GM12801 (cell line): ENCODE data around the gene RBMS3.

Experiments
- TF ChIP-seq, protein P1 (sequence below): IDR thresholded peaks from one replicate; pipeline ENCODE4 v1.5.1; 2011; ENCODE audit warnings: control low read depth; ENCODE audit not compliant: insufficient read length; ENCODE audit errors: extremely low read depth

RBMS3 gene

DNA sequence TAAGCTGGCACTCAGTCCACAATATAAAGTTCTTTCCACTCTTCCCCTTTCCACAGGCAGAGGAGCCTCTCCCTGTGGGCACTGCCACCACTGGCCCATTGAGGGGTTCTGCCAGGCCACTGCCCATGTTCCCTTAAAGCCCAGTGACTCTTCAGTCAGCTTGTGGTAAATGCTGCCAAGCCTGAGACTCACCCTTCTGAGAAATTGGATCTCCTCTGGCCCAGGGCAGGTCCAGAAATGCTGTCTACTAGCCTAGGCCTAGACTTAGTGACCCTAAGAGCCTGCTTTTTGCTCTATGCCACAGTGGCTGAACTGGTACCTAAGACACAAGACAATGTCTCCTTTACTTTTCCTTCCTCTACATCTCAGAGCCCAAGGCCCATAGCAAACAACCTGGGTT is 295.8 kb downstream of the RBMS3 start:
- TF ChIP-seq, protein P1, sequence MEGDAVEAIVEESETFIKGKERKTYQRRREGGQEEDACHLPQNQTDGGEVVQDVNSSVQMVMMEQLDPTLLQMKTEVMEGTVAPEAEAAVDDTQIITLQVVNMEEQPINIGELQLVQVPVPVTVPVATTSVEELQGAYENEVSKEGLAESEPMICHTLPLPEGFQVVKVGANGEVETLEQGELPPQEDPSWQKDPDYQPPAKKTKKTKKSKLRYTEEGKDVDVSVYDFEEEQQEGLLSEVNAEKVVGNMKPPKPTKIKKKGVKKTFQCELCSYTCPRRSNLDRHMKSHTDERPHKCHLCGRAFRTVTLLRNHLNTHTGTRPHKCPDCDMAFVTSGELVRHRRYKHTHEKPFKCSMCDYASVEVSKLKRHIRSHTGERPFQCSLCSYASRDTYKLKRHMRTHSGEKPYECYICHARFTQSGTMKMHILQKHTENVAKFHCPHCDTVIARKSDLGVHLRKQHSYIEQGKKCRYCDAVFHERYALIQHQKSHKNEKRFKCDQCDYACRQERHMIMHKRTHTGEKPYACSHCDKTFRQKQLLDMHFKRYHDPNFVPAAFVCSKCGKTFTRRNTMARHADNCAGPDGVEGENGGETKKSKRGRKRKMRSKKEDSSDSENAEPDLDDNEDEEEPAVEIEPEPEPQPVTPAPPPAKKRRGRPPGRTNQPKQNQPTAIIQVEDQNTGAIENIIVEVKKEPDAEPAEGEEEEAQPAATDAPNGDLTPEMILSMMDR = no peak

DNA sequence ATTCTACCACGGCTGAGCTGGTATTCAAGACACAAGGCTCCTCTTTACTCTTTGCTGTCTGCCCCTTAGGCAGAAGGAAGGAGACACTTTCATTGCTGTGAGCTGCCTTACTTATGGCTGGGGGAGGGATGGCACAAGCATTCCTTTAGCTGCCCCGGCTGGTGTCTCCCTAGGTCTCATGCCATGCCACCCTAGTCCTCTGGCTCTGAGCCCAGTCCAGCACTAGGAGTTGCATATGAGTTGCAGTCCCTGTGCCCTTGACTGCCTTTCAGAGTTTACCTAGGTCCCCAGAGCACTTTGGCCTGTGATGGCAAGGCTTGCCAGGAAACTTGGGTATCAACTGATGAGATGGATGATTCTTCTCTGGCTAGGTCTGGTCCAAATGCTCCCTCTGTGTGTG is 296.4 kb downstream of the RBMS3 start:
- TF ChIP-seq, protein P1 = no peak

DNA sequence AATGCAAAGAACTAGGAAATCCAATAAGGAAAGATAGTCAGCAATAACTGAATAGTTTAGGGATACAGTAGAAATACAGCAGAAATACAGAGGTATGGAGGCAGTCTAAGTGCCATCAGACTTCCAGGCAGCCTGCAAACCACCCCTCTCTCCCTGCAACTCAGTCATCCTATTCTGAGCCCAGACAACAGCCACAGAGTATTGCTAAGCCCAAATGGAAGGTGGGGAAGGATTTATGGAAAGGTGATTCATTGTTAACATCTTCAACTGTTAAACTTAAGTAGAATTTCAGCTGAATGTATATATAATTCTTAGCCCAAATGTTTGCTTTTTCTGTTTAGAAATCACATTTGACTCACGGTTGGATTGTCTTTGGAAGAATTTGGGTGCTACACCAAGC is 300.4 kb downstream of the RBMS3 start:
- TF ChIP-seq, protein P1 = no peak

DNA sequence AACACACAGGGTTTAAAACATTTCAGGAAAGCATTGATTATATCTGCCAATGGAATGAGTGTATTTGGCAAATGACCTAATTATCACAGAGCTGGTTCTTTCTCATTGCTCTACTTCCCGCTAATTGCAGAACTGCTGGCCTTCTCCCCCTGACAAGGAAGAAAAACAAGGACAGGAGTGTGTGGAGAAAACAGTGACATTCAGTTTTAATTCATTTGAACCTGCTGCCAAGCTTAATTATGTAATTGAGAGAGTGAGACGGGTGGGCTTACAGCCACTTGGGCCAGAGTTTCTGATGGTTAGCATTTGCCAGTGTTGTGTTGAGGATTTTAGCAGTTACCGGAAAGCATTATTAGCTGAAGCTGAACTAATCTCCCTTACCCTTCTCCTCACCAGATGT is 301.4 kb downstream of the RBMS3 start:
- TF ChIP-seq, protein P1 = no peak

DNA sequence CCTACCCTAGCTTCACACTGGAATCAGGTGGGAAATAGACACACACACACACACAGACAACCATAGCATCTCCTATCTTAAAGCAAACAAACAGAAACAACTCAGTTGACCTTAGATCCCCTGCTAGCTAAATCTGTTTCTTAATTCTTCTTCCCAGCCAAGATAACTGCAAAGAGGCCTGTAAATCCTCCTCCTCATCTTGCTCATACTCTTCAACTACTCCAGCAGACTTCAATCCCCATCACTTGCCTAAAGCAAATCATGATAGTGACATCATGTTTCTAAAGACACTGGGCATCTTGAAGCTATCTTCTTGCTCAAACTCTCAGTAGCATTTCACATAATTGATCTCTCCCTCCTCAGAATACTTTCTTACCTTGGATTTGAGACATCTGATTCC is 303.0 kb downstream of the RBMS3 start:
- TF ChIP-seq, protein P1 = no peak

DNA sequence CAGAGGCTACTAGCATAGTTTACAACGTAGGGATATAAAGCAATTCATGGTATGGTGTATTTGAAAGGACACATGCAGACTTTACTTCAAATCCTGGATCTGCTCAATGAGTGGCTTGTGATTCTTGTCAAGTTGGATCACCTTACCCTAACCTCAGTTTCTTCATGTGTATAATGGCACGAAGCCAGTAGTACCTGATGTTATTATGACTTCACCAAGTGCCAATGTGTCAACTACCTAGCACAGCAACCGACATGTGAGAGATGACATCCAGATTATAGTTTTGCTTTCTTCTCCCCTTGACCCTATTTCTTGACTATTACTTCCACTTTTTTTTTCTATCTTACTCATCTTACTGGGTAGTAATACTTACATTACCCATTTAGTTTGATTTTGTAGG is 304.5 kb downstream of the RBMS3 start:
- TF ChIP-seq, protein P1 = no peak

DNA sequence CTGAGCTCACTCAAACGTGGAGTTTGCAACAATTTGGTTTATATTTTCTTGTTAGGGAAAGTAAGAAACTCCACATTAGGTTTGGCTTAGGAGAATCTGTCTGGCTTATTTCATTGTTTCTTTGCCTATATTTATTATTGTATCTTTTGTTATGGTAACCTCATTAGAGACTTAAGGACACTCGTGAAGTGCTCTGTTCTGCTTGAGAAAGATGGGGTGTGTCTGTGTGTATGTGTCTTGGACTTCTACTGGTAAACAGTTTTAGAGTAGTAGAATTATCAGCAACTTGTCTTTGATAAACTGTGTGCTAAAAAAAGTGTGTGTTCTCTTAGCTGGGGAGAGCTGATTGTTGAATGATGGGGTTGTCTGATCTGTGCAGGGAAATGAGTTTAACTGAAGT is 306.5 kb downstream of the RBMS3 start:
- TF ChIP-seq, protein P1 = no peak

DNA sequence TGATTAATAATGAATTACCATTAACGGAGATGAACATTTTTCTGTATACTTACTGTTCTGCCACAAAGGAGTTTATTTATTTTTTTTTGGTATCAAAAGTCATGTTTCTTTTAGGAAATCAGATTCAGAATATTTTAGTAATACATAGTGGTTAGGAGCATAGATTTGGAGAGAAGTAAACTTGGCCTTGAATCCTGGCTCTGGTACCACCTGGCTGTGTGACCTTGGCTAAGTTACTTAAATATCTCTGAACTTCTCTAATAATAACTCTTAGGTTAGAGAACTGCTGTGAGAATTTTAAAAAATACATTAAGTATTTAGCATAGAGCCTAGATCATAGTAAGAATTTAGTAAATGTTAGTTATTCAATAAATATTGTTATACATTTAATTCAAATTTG is 309.1 kb downstream of the RBMS3 start:
- TF ChIP-seq, protein P1 = no peak
